WERI-Rb-1 (cell line): ENCODE measurements around the gene ZNF324.

Experiments
- DNase-seq: peaks from one replicate; pipeline ENCODE4 v3.0.0-alpha.2; 2020
- H3K27ac ChIP-seq: fragments of 250-450 bp; sonication (Bioruptor Pico); 2 replicates; pipeline ENCODE4 v1.5.1; 2020; ENCODE audit warnings: mild to moderate bottlenecking, moderate library complexity
- H3K27me3 ChIP-seq: fragments of 250-450 bp; sonication (Bioruptor Pico); 2 replicates; pipeline ENCODE4 v1.5.1; 2021; ENCODE audit warnings: mild to moderate bottlenecking, low read depth, moderate library complexity; ENCODE audit not compliant: insufficient read depth, severe bottlenecking
- H3K36me3 ChIP-seq: fragments of 250-450 bp; sonication (Bioruptor Pico); 2 replicates; pipeline ENCODE4 v1.5.1; 2020; ENCODE audit warnings: mild to moderate bottlenecking, moderate library complexity
- H3K4me3 ChIP-seq: 2 replicates; pipeline ENCODE4 v1.5.1; 2011; ENCODE audit warnings: low read depth, mild to moderate bottlenecking, control low read depth, low read length
- H3K9me3 ChIP-seq: fragments of 250-450 bp; sonication (Bioruptor Pico); 2 replicates; pipeline ENCODE4 v1.5.1; 2021; ENCODE audit warnings: mild to moderate bottlenecking, moderate library complexity; ENCODE audit not compliant: severe bottlenecking
- CTCF ChIP-seq: IDR thresholded peaks from 2 replicates; pipeline ENCODE4 v1.5.1; 2011; ENCODE audit warnings: low read depth, mild to moderate bottlenecking, control low read depth, inconsistent platforms, low read length

Gene ZNF324

GRCh38 chr19:58513694-58514563 is 47.0 kb downstream of the ZNF324 start:
- no peaks in the 10 kb centered on the region for H3K27me3 ChIP-seq
- DNase-seq: peak; percentile 96
- peak overlapping the region; percentile 88 for H3K27ac ChIP-seq
- peak; percentile 93 for TF ChIP-seq CTCF
- peaks cover 13% of the 10 kb centered on the region for H3K36me3 ChIP-seq
- H3K4me3 ChIP-seq: peak overlapping the region; percentile 73
- H3K9me3 ChIP-seq: no peaks in the 10 kb centered on the region

- no peaks in the 10 kb centered on the region for H3K9me3 ChIP-seq
- no peaks in the 10 kb centered on the region for H3K27me3 ChIP-seq
- no peak for TF ChIP-seq CTCF
- no peak for DNase-seq
- peaks cover 13% of the 10 kb centered on the region for H3K36me3 ChIP-seq
- H3K4me3 ChIP-seq: peak overlapping the region; percentile 73
- H3K27ac ChIP-seq: peak overlapping the region; percentile 88
Observed at GRCh38 chr19:58514564-58515022, 47.7 kb downstream of the ZNF324 start.

GRCh38 chr19:58515259-58515658 is 48.4 kb downstream of the ZNF324 start:
- H3K4me3 ChIP-seq: no peak overlapping the region
- H3K9me3 ChIP-seq: no peaks in the 10 kb centered on the region
- no peaks in the 10 kb centered on the region for H3K27me3 ChIP-seq
- H3K27ac ChIP-seq: no peak overlapping the region
- H3K36me3 ChIP-seq: peaks cover 13% of the 10 kb centered on the region
- no peak for TF ChIP-seq CTCF
- DNase-seq: no peak

GRCh38 chr19:58516246-58516836 is 49.5 kb downstream of the ZNF324 start:
- no peak overlapping the region for H3K27ac ChIP-seq
- H3K9me3 ChIP-seq: no peaks in the 10 kb centered on the region
- no peak for TF ChIP-seq CTCF
- DNase-seq: no peak
- H3K36me3 ChIP-seq: peaks cover 13% of the 10 kb centered on the region
- H3K4me3 ChIP-seq: no peak overlapping the region
- no peaks in the 10 kb centered on the region for H3K27me3 ChIP-seq

- peaks cover 13% of the 10 kb centered on the region for H3K36me3 ChIP-seq
- H3K27me3 ChIP-seq: no peaks in the 10 kb centered on the region
- peak; percentile 36; the same call in 1 of the 2 replicates for TF ChIP-seq CTCF
- no peak overlapping the region for H3K4me3 ChIP-seq
- no peaks in the 10 kb centered on the region for H3K9me3 ChIP-seq
- DNase-seq: no peak
- no peak overlapping the region for H3K27ac ChIP-seq
Observed at GRCh38 chr19:58516964-58517833, 50.3 kb downstream of the ZNF324 start.
